H1 (cell line): Measurements from ENCODE around the gene UQCC5.

ENCODE experiments used
- EZH2 ChIP-seq: fragments of 200-600 bp; sonication (generic); IDR thresholded peaks from 2 replicates; pipeline ENCODE4 v1.7.1; 2012; ENCODE audit warnings: low read depth, mild to moderate bottlenecking, moderate library complexity, low read length, inconsistent platforms; ENCODE audit not compliant: severe bottlenecking
- NRF1 ChIP-seq: IDR thresholded peaks from 2 replicates; pipeline ENCODE4 v1.6.1; 2011; ENCODE audit warnings: mild to moderate bottlenecking, low read depth, low read length, improper control_type of control experiment
- POLR2AphosphoS5 ChIP-seq: IDR thresholded peaks from 2 replicates; pipeline ENCODE4 v1.6.1; 2011; ENCODE audit warnings: low read depth, low read length
- TEAD4 ChIP-seq: IDR thresholded peaks from 2 replicates; pipeline ENCODE4 v1.6.1; 2012; ENCODE audit warnings: low read depth, low read length, inconsistent platforms, mixed read lengths
- YY1 ChIP-seq: IDR thresholded peaks from 2 replicates; pipeline ENCODE4 v1.6.1; 2011; ENCODE audit warnings: low read depth, mild to moderate bottlenecking, low read length
- TF ChIP-seq, protein P1 (sequence below), 3 experiments: IDR thresholded peaks; 1 replicate in 2 of 3; 2 replicates in 1 of 3; pipeline versions ENCODE4 v1.5.1 to v1.6.1; 2011; ENCODE audit warnings: low read length in 3 of 3, mild to moderate bottlenecking in 3 of 3, inconsistent platforms in 2 of 3, low read depth in 1 of 3, moderate library complexity in 1 of 3; ENCODE audit not compliant: insufficient read depth in 1 of 3; ENCODE audit errors: control extremely low read depth in 1 of 3
- TF ChIP-seq, protein P2 (sequence below): IDR thresholded peaks from 2 replicates; pipeline ENCODE4 v1.6.1; 2011; ENCODE audit warnings: low read length, improper control_type of control experiment

DNA sequence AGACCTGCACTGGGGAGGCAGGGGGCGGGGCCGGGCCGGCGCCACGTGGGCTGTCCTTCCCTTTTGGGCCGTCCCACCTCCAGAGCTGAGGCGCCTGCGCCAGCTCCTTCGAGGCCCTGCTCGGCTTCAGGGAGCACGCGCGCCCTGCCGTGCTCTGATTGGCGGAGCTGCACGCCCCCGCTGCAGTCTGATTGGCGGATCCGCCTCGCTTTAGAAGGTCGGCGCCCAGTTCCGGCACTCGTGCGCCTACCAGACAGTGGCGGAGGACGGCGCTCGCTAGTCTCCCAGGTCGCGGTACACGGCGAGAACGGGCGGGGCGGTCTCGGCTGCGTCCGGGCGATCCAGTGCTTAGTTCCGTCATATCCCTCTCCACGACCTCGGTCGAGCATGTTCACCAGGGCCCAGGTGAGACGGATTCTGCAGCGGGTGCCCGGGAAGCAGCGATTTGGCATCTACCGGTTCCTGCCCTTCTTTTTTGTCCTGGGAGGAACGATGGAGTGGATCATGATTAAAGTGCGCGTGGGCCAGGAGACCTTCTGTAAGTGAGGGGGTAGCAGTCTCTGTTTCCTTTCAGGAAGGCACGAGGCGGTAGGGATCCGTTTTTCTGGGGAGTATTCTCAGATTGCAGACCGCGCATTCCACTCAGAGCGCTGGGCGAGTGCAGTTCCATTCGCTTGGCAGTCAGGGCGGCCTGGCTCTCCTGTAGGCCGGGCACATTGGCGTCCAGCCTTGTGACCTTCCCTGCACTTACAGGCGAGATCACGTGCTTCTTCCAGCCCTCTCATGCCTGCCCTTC lies at the start of gene UQCC5:
- TF ChIP-seq TEAD4 = no peak
- TF ChIP-seq, protein P1, sequence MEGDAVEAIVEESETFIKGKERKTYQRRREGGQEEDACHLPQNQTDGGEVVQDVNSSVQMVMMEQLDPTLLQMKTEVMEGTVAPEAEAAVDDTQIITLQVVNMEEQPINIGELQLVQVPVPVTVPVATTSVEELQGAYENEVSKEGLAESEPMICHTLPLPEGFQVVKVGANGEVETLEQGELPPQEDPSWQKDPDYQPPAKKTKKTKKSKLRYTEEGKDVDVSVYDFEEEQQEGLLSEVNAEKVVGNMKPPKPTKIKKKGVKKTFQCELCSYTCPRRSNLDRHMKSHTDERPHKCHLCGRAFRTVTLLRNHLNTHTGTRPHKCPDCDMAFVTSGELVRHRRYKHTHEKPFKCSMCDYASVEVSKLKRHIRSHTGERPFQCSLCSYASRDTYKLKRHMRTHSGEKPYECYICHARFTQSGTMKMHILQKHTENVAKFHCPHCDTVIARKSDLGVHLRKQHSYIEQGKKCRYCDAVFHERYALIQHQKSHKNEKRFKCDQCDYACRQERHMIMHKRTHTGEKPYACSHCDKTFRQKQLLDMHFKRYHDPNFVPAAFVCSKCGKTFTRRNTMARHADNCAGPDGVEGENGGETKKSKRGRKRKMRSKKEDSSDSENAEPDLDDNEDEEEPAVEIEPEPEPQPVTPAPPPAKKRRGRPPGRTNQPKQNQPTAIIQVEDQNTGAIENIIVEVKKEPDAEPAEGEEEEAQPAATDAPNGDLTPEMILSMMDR (IDR thresholded peaks at IDR 0.05; ENCODE audit: control extremely low read depth in 1 of 3, insufficient read depth in 1 of 3, low read depth in 1 of 3, low read length in 3 of 3) = no peak
- TF ChIP-seq POLR2AphosphoS5 = peak; percentile 95
- TF ChIP-seq YY1 = no peak
- peak; percentile 87 for TF ChIP-seq NRF1
- no peak for TF ChIP-seq EZH2
- TF ChIP-seq, protein P2, sequence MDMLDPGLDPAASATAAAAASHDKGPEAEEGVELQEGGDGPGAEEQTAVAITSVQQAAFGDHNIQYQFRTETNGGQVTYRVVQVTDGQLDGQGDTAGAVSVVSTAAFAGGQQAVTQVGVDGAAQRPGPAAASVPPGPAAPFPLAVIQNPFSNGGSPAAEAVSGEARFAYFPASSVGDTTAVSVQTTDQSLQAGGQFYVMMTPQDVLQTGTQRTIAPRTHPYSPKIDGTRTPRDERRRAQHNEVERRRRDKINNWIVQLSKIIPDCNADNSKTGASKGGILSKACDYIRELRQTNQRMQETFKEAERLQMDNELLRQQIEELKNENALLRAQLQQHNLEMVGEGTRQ = peak; percentile 85
